NCI-H2171 (cell line): ENCODE data around the gene AP4S1.

Experiments
- DNase-seq: peaks from one replicate; lab custom pipeline; 2025; lab: John Stamatoyannopoulos, UW

Gene AP4S1

GRCh38 chr14:31137214-31137889 lies 111.9 kb downstream of the AP4S1 start:
- no peak for DNase-seq

- no peak for DNase-seq
These were observed 112.9 kb downstream of the AP4S1 start for GRCh38 chr14:31138301-31138700.

GRCh38 chr14:31139301-31139847 lies 113.9 kb downstream of the AP4S1 start:
- no peak for DNase-seq

GRCh38 chr14:31142455-31143087 lies 117.1 kb downstream of the AP4S1 start:
- no peak for DNase-seq
